Astrocyte of the cerebellum (primary cell): ENCODE results near the gene PTDSS2.
A peak's percentile ranks its signal among the peaks of the same experiment; 100 is the strongest.

Source experiments
- DNase-seq: peaks from one replicate; pipeline ENCODE4 v3.0.0-alpha.2; 2011; ENCODE audit warnings: low read depth
- H3K4me3 ChIP-seq: 2 replicates; pipeline ENCODE4 v1.5.1; 2011; ENCODE audit warnings: mild to moderate bottlenecking, low read depth, low read length, moderate library complexity
- CTCF ChIP-seq: IDR thresholded peaks from 2 replicates; pipeline ENCODE4 v1.5.1; 2012; ENCODE audit warnings: low read length, low read depth, moderate library complexity, mild to moderate bottlenecking; ENCODE audit errors: missing control alignments
- in situ Hi-C: cut with HindIII; loops from 2 replicates; pipeline ENCODE4 v1.10.0; 2017; ENCODE audit warnings: low sequenced_read_pairs

PTDSS2 gene

GRCh38 chr11:518463-519202, 68.6 kb downstream of the PTDSS2 start:
- H3K4me3 ChIP-seq = peak overlapping the region; percentile 27
- in situ Hi-C loops = no loop called here
- peak; percentile 66 for DNase-seq

DNA sequence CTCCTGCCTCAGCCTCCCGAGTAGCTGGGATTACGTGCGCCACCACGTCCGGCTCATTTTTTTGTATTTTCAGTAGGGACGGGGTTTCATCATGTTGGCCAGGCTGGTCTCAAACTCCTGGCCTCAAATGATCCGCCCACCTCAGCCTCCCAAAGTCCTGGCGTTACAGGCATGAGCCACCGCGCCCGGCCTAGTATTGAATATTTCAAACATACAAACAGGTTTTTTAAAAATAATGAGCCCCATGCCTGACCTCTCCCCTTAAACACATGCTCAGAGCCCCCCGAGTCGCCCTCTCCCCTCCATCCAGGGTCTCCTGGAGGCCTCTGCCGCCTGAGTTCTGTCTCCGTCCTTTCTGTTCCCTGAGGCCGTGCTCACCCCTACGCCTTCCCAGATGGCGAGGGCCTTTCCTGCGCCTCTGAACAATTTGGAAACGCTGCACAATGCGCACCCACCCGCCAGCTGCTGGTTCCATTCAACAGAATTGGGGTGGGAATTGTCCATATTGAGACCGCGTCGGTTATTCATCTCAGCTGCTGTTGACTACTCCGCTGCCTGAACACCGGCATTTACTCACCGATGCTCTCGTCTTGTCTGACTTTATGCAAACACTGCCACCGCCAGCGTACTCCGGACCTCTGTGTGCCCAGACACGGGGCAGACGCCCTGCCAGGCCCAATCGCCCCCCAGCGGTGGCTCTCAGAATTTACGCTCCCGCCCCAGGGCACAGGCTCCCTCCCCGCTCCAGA, 70.5 kb downstream of the PTDSS2 start:
- no peak for TF ChIP-seq CTCF
- in situ Hi-C loops = no loop called here
- DNase-seq = no peak
- H3K4me3 ChIP-seq = no peak overlapping the region

More at GRCh38 chr11:518463-519202, 68.6 kb downstream of the PTDSS2 start:
- TF ChIP-seq CTCF = peak; percentile 74

DNA sequence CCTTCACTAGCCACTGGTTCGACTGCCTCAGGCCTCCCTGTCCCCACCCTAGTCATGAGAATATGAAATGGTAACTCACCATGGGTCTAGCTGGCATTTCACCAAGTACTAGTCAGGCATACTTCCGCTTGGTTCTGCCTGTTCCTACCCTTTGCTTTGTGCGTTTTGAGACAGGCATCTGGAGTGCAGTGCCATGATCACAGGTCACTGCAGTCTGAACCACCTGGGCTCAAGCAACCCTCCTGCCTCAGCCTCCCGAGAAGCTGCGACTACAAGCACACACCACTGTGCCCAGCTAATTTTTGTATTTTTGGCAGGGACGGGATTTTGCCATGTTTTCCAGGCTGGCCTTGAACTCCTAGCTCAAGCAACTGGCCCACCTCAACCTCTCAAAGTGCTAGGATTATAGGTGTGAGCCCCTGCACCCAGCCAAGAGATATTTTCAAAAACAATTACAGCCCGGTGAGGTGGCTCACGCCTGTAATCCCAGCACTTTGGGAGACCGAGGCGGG, 71.2 kb downstream of the PTDSS2 start:
- in situ Hi-C loops = no loop called here
- no peak for TF ChIP-seq CTCF
- H3K4me3 ChIP-seq = no peak overlapping the region
- no peak for DNase-seq

DNA sequence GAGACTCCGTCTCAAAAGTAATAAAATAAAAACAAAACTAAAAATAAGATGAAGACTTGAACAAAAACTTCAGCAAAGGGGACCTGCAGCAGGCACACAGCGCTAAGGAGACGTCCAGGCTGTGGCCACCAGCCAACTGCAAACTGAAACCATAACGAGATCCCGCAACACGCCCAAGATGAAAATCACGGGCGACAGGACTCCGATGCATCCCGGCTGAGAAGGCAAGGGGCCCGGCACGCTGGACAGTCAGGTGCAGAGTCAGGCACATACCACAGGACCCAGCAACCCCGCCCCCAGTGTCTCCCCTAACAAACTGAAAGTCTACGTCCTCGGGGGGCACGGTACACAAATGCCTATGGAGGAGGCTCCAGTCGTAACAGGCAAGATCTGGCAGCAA, 76.1 kb downstream of the PTDSS2 start:
- in situ Hi-C loops = no loop called here
- no peak overlapping the region for H3K4me3 ChIP-seq
- no peak for DNase-seq
- no peak for TF ChIP-seq CTCF

GRCh38 chr11:528166-528814, 78.2 kb downstream of the PTDSS2 start:
- in situ Hi-C loops = no loop called here
- TF ChIP-seq CTCF = no peak
- DNase-seq = no peak
- no peak overlapping the region for H3K4me3 ChIP-seq
